SHP77 treated with DMSO at 0.1 percent for 48 hours (cell line): ENCODE data around the gene ARSD.
"Not testable (repeated sequence)": the region's sequence is repeated elsewhere in the genome, so short reads cannot be mapped to it uniquely, and the experiment has no call there.

ENCODE experiments used
- DNase-seq: peaks from one replicate; lab custom pipeline; 2025; lab: John Stamatoyannopoulos, UW

The ARSD gene

DNA sequence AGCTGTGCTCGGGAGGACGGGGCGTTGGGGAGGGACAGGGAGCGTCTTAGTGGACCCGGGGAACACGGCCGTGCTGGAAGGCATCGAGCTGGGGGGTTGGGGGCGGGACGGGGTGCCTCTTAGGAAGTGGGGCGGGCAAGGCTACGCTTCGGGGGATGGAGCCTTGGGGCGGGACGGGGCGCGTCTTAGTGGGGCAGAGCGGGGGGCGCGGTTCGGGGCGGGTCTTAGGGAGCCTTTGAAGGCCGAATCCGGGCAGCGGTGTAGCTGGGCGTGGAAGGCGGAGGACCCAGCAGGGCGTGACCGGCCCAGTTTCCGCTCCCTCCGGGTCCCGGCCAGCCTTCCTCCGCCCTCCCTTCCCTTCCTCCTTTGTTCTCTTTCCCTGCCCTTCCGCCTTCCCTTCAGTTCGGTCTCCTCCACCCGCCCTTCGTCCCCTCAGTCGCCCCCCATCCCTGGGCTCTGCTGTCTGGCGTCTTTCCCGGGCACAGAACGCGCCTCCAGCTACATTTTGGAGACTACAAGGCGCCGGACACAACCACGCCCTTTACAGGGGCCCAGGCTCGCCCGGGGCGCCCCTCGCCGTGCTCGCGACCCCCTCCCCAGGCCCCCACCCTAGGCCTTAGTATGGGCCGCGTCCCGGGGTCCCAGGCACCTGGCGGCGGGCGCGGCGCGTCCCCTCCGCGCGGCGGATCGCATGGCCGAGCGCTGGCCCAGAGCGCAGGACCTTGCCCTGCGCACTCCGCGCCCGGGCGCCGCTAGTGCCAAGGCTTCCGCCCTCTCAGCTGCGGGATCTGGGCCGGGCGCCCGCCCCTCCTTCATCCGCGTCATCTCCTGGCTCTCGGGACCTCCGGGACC is at the start of gene ARSD:
ARSD (minus strand) TSS at position 757 of the 852 bp plus-strand sequence; CDS start at position 693, 64 bp downstream.
- no peak for DNase-seq

DNA sequence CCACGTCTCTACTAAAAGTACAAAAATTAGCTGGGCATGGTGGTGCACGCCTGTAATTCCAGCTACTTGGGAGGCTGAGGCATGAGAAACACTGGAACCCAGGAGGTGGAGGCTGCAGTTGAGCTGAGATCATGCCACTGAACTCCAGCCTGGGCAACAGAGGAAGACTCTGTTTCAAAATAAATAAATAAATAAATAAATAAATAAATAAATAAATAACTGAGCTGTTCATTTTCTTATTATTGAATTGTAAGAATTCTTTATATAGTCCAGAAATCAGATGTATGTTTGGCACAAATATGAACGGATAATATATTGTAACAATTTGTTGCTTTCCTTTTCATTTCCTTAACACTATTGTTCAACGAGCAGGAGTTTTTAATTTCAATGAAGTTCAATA is 49.5 kb upstream of the ARSD start:
- not testable (repeated sequence) for DNase-seq

DNA sequence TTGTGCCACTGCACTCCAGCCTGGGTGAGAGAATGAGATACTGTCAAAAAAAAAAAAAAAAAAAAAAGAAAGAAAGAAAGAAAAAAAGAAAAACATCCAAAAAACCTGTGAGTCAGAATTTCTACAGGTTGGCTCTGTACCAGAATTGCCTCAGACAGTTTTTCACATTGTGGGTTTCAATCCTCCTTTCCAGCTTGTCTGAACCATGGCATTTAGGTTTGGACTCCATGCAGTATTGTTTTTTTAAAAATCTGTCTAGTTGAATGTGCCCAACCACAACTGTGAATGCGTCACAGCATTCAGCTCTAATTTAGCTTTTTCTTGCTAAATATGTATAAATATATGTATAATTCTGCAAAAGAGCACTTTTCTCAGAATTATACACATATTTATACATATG is 45.8 kb upstream of the ARSD start:
- no peak for DNase-seq

- no peak for DNase-seq
These were observed 43.3 kb upstream of the ARSD start for GRCh38 chrX:2972391-2972790.

- DNase-seq, result no peak
These were observed 39.9 kb upstream of the ARSD start for GRCh38 chrX:2969021-2969420.

DNA sequence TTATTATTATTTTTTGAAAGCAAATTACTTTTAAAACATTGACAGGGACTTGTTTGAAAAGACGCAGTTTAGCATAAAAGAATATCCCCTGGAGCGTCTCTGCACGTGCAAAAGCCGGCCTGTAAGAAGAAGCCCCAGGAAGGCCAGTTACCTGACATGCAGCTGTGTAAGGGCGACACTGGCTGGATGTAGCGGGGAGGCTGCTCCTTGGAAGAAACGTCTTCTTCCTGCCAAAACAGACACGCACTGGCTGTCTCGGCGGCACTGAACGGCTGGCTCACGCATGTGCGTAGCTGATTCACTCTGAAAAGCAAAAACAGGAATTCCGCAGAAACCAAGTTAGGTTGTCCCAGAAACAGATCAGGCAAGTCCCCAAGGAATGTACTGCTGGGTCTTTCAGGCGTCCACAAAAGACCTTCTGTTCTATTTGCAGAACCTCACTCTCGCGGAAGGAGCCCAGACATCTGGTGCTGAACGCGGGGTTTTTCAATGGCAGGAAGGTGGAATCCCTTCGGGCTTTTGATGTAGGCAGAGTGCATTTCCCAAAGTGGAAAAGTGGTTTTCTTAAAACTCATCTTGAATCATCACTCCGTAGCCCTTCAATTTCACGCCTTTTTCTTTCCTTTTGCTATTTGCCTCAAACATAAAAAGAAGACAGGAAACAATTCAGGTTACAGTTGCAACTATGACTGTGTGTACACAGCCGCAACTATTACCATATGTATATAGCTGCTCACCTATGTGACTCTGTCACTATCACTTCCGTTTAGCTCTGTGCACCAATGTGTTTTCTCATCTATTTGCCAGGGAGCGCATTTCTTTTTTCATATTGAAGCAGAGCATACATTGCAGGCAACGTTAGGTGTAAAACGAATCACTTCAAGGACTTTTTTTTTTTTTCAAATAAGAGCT is 39.1 kb upstream of the ARSD start:
- no peak for DNase-seq

DNA sequence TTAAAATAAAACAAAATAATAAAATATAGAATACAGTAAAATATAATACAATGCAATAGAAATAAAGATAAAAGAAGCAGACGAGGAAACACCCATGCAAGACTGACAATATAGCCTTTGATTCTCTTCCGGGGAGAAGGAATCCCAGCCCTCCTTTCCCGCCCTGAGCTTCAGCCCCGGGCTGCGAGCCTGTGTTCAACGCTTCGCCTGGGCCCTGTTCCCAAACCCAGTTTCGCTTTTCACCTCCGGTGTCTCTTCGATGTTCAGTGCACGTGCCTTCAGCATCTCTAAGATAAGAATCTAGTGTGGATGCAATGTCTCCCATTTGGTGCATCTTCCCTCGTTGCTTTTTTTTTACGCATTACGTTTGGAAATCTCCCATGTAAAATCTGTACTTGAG is 38.4 kb upstream of the ARSD start:
- no peak for DNase-seq

GRCh38 chrX:2967012-2967411 is 37.9 kb upstream of the ARSD start:
- DNase-seq, result peak; percentile 43

DNA sequence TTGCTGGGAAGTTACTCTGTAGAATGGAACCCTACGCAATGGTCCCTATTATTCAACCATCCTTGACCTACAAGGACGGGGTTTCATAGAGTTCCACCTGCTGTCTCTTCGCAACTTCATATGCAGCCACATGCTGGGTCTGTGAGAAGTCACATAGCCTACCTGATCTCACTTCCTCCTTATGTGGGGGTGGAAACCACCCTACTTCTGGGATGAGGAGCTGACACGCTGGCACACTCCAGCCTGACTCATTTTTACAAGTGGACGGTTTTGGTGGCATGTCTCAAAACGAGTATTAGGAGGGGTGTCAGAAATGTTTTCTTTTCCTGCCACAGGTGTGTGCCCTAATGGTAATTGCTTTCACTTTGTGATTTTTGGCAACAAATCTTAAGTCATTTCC is 36.8 kb upstream of the ARSD start:
- DNase-seq, result no peak

- DNase-seq, result not testable (repeated sequence)
These were observed 35.1 kb upstream of the ARSD start for GRCh38 chrX:2963992-2964794.

GRCh38 chrX:2963449-2963848 is 34.3 kb upstream of the ARSD start:
- DNase-seq, result not testable (repeated sequence)

GRCh38 chrX:2962381-2962780 is 33.2 kb upstream of the ARSD start:
- DNase-seq, result no peak

DNA sequence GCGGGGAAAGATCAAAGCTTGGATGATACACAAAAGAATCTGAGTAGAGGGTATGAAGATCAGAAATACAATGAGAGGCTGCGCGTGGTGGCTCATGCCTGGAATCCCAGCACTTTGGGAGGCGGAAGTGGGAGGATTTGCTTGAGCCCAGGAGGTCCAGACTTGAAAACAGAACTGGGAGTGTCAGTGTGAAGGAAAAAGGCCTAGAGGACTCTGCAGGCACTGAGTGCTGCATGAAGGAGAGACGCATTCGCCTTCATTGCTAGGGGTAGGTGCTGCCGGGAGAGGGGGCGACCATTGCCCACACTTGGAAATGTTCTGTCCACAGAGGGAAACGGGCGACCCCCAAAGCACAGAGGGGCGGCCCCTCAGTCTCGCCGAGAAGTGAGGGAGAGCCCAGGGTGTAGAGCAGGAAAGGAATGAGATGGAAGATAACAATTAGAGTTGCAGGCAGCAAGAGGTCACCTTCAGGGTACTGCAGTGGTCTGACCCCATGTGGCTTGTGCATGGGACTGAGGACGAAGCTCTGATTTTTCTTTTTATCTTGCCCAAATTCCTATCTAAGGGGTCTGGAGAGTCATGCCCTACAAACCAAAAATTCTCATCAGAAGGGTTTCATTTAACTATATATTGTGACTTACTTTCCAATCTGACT is 31.8 kb upstream of the ARSD start:
- no peak for DNase-seq

GRCh38 chrX:2958199-2958598 is 29.1 kb upstream of the ARSD start:
- no peak for DNase-seq

DNA sequence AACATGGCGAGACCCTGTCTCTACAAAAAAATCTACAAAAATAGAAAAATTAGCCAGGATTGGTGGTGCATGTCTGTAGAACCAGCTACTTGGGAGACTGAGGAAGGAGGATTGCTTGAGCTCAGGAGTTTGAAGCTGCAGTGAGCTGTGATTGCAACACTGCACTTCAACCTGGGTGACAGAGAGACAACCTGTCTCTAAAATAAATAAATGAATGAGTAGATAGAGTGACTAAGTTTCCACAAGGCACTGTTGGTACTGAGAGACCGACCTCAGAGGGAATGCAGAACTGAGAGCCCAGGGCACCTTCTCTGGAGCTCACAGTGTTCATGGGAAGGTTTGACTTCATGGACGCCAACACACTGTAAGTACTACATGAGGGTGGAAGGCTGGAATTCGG is 26.7 kb upstream of the ARSD start:
- DNase-seq, result no peak

GRCh38 chrX:2955281-2955680 is 26.1 kb upstream of the ARSD start:
- no peak for DNase-seq

DNA sequence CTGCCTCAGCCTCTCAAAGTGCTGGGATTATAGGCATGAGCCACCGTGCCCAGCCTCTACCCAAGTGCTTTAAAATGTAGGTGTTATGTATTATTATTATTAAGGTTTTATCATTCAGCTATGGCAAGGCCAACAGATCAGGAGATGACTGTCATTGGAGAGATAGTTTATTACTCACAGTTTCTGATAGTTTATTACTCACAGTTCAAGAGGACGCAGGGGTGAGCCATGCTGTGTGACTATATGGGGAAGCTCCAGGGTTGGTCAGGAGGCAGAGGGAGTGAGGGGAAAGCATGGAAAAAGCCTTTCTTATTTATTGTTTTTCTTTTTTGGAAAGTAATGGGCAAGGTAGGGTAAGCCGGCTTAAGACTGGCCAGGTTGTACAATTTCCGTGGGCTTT is 25.4 kb upstream of the ARSD start:
- no peak for DNase-seq

GRCh38 chrX:2937942-2938341 is 8.8 kb upstream of the ARSD start:
- not testable (repeated sequence) for DNase-seq

DNA sequence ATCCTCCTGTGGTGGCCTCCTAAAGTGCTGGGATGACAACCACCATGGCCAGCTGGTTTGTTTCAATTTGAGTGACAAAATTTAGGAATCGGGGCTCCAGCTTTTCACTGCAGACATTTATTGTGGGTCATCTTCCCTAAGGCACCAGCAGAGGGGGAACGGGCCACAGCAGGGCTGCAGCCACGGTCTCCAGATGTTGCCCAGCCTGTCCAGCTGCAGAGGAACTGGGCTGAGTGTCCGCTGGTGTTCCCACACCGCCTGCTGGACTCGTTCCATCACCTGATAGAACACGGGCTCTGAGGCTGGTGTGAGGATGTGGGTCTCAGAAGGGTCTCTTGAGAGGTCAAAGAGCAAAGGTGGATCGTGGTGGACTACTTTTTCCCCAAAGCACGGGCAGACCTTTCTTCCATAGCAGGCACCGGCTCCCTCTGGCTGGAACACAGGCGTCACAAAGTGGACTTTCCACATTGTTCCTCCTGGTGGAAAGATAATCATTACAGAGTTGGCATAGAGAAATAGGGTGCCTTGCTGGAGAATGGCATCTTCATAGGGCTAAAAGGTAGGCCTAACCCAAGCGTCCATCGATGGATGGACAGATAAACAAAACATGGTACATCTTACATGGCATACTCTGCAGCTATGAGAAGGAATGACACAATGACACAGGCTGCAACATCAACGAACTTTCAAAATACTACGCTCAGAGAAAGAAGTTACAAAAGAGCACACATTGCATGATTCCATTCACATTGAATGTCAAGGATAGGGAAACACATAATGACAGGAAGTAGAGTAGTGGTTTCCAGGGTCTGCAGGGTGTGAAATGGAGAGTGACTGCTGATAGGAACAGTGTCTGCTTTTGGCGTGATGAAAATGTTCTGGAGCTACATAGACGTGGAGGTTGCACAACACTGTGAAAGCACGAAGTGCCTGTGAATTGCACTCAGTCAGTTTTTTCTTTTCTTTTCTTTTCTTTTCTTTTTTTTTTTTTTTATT is 5.9 kb upstream of the ARSD start:
- DNase-seq, result no peak

GRCh38 chrX:2933125-2933900 is 4.2 kb upstream of the ARSD start:
- DNase-seq, result no peak
